WTC11 (cell line): Measurements from ENCODE around the gene SH3GL2.

Source experiments
- KAT7 ChIP-seq: sonication (generic); formaldehyde crosslinking; IDR thresholded peaks from 2 replicates; pipeline ENCODE4 v1.8.1; 2023; ENCODE audit warnings: missing genetic modification reagents, mild to moderate bottlenecking, borderline replicate concordance
- TF ChIP-seq, protein P1 (sequence below): sonication (generic); formaldehyde crosslinking; conservative IDR thresholded peaks from 2 replicates; pipeline ENCODE4 v1.8.1; 2023; ENCODE audit warnings: mild to moderate bottlenecking, low read depth, missing genetic modification reagents, moderate library complexity
- TF ChIP-seq, protein P2 (sequence below): sonication (generic); formaldehyde crosslinking; IDR thresholded peaks from 2 replicates; pipeline ENCODE4 v1.8.1; 2023; ENCODE audit warnings: mild to moderate bottlenecking, missing genetic modification reagents, moderate library complexity

DNA sequence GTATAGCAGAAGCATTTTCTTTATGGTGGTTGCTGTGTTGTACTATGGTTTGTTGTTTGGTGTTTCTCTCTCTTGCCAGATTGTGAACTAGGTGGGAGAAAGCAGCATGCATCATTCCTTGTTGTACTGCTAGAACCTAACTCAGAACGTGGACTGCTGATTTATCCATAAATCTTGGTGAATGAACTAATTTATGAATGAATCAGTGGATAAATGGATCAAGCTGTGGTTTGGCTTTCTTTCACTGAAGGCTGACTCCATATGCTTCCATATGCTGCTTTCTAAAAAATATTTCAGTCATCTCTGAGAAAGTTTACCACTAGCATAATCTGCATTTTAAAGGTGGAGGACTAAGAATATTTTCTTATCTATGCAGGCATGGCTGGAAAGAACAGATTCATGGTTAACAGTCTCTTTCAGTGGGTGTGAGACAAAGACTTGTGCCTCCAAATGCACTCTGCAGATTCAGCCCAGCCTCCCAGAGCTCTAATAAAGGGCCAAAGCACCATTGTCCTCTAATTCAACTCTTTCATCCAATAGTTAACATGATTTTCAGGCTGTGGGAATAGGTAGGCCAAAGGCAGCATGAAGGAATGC lies 237.7 kb downstream of the SH3GL2 start:
- TF ChIP-seq, protein P1, sequence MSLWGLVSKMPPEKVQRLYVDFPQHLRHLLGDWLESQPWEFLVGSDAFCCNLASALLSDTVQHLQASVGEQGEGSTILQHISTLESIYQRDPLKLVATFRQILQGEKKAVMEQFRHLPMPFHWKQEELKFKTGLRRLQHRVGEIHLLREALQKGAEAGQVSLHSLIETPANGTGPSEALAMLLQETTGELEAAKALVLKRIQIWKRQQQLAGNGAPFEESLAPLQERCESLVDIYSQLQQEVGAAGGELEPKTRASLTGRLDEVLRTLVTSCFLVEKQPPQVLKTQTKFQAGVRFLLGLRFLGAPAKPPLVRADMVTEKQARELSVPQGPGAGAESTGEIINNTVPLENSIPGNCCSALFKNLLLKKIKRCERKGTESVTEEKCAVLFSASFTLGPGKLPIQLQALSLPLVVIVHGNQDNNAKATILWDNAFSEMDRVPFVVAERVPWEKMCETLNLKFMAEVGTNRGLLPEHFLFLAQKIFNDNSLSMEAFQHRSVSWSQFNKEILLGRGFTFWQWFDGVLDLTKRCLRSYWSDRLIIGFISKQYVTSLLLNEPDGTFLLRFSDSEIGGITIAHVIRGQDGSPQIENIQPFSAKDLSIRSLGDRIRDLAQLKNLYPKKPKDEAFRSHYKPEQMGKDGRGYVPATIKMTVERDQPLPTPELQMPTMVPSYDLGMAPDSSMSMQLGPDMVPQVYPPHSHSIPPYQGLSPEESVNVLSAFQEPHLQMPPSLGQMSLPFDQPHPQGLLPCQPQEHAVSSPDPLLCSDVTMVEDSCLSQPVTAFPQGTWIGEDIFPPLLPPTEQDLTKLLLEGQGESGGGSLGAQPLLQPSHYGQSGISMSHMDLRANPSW, result no peak
- TF ChIP-seq, protein P2, sequence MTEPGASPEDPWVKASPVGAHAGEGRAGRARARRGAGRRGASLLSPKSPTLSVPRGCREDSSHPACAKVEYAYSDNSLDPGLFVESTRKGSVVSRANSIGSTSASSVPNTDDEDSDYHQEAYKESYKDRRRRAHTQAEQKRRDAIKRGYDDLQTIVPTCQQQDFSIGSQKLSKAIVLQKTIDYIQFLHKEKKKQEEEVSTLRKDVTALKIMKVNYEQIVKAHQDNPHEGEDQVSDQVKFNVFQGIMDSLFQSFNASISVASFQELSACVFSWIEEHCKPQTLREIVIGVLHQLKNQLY (CRISPR knock-in tag), result no peak
- no peak for TF ChIP-seq KAT7 (CRISPR knock-in tag)
